Heart right ventricle (tissue), 16 donors: ENCODE data around the gene IRF5. TPM values are rescaled to one million over a fixed set of nuclear protein-coding genes. Genes with fewer than 3 reads are reported as not detected.

Experiments
- ATAC-seq, 8 donors: fragments of 200-7000 bp; cut with Tn5 transposase; one replicate each; pipeline ENCODE4 v1.9.1; 2020; ENCODE audit warnings: mild to moderate bottlenecking in 8 of 8, moderate library complexity in 8 of 8, moderate number of reproducible peaks in 1 of 8
- DNase-seq, 2 donors: peaks; one replicate each; pipeline ENCODE4 v3.0.0-alpha.2; 2020
- H3K27ac ChIP-seq, 10 donors: fragments of 200-600 bp; sonication (generic) in 2 of 10; one replicate each; pipeline versions ENCODE4 v1.5.0 to v1.8.0; 2020 to 2022; ENCODE audit warnings: mild to moderate bottlenecking in 3 of 10
- H3K27me3 ChIP-seq, 7 donors: fragments of 200-600 bp; one replicate each; pipeline ENCODE4 v1.8.0; 2021 to 2022; ENCODE audit warnings: mild to moderate bottlenecking in 2 of 7
- H3K36me3 ChIP-seq, 9 donors: fragments of 200-600 bp; sonication (generic) in 1 of 9; one replicate each; pipeline versions ENCODE4 v1.5.0 to v1.8.0; 2020 to 2022; ENCODE audit warnings: mild to moderate bottlenecking in 2 of 9
- H3K4me1 ChIP-seq, 9 donors: fragments of 200-600 bp; sonication (generic) in 1 of 9; one replicate each; pipeline versions ENCODE4 v1.5.0 to v1.8.0; 2020 to 2022; ENCODE audit warnings: mild to moderate bottlenecking in 4 of 9
- H3K4me3 ChIP-seq, 10 donors: fragments of 200-600 bp; sonication (generic) in 2 of 10; one replicate each; pipeline versions ENCODE4 v1.5.0 to v1.8.0; 2020 to 2022; ENCODE audit warnings: mild to moderate bottlenecking in 7 of 10, moderate library complexity in 2 of 10
- H3K9me3 ChIP-seq, 11 donors: fragments of 200-600 bp in 10 of 11; sonication (generic) in 2 of 11; one replicate each; pipeline versions ENCODE4 v1.5.0 to v1.8.0; 2013 to 2022; ENCODE audit warnings: mild to moderate bottlenecking in 2 of 11, control low read depth in 1 of 11, moderate library complexity in 1 of 11
- CTCF ChIP-seq, 9 donors: fragments of 200-600 bp; sonication (generic) in 2 of 9; IDR thresholded peaks; one replicate each; pipeline versions ENCODE4 v1.5.0 to v1.8.0; 2021 to 2022; ENCODE audit warnings: antibody characterized with exemption in 9 of 9, mild to moderate bottlenecking in 5 of 9, moderate library complexity in 1 of 9
- WGBS, 2 donors: extraction: QIAGEN DNeasy Blood & Tissue Kit; methylation state at CpG; one replicate each; pipeline ENCODE4 v1.1.7; 2013; ENCODE audit warnings: inconsistent platforms in 1 of 2; 5-methylcytosine and 5-hydroxymethylcytosine counted together
- intact Hi-C, 10 donors: fragments of 100-400 bp; cut with DNase I; formaldehyde crosslinking; loops; one replicate each; pipeline versions ENCODE4 v1.11.1 to v1.14.2; 2022
- polyA plus RNA-seq, 2 donors: library from polyadenylated mRNA; stranded (reverse); fragments of 200-250 nt; gene quantifications; one replicate each; pipeline ENCODE4 v1.2.3, GENCODE V29; 2013
- total RNA-seq, 10 donors: library from RNA; stranded (reverse); fragmentation: NEBNext Ultra II Directional in 3 of 10; extraction: Animal tissue kit (Norgen Biotek cat#: 25700) in 3 of 10; gene quantifications; one replicate each; pipeline versions ENCODE4 v1.2.1 to v1.2.4, GENCODE V29; 2021 to 2023
- donor health status: Arrhythmogenic right ventricular cardiomyopathy.
- donor health status: ischemic (EF 13 %, LVEDD 7.1; RV severe dilation, severe dysfunction).
- donor health status: healthy with polysubstance abuse.
- donor health status: DM: no; HTN: yes; CAD: no.
- donor health status: DM: no; HTN: no; CAD: no.
- donor health status: ischemic (EF 25% LVEDD 6.9; RV normal size, moderate dysfunction).
- donor health status: ischemic (EF 25% LVEDD 5.7; RV mildly dilated, moderate dysfunction).
- donor health status: healthy.
- donor health status: DM: yes; HTN: yes; CAD: no.
- donor health status: Ischemic cardiomyopathy.
- donor health status: ischemic (EF 35%, LVEDD 5.7; RV mildly dilated, moderate dysfunction).
- donor health status: nonischemic (EF 11% LVEDD 7.7; RV severe dilation, severe dysfunction).
- donor health status: DM: yes; HTN: yes; CAD: no.
- donor health status: PGD.
- donor health status: ischemic (EF 29% LVEDD 5.4; RV normal size, mild dysfunction).
- donor health status: nonischemic (EF 23%, LVEDD 6.1; RV moderate dilation, normal function).

Gene IRF5
- total and polyA plus RNA-seq, 12 donors, result 0.46 to 6.6 (median 1.5) TPM

DNA sequence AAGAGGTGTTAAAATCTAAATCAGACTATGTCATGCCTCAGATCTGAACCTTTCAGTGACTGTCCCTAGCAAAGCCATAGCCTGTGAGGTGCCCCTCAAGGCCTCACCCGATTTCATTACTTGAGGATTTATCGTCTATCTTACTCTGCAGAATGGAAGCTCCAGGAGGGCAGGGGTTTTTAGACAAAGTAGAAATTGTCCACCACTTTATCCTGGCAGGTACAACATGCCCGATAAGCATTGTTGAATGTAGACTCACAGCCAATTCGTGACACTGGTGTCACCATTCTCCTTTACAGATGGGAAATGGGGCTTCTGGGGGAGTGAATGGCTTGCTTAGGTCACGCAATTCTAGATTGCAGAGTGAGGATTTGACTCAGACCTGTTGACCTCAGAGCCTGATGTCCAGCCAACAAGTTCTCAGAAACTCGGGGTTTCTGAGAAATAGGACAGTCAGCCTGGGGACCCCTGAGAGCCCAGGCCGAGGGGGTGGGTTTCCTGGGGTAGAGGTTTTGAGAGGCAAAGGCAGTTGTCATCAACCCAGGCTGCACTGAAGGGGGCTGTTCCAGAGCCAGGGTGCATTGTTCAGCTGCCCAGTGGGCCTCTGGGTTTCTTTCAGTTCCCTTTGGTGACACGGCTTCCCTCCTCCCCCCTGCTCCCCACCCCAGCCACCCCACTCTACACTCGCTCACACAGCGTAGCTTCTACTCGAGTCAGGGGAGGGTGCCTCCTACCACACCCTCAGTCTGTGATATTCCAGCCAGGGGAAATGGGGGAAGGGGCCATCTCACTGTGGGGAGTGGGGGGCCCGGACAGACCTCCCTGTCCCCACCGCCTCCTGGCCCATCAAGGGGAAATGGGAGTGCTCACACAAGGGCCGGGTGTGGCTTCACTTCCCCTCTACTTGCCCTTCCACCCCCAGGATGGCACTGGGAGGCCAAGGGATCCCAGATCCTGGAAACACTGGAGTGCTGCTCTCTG, 3.1 kb upstream of the IRF5 start:
- 67 to 70% methylated on average over 14 of the region's 14 CpGs for WGBS, 2 donors
- H3K27me3 ChIP-seq, result peaks cover 0 to 72% (median 40%) of the 10 kb centered on the region in 7 donors
- H3K27ac ChIP-seq, result peak overlapping the region in 2 of 10 donors; percentile 15 to 81
- H3K4me1 ChIP-seq, result peaks cover 0 to 60% (median 13%) of the 10 kb centered on the region in 9 donors
- no peak for TF ChIP-seq CTCF (IDR thresholded peaks at IDR 0.05)
- ATAC-seq (peak in 4 of 8 donors; percentile 19 to 39 (median 31)), DNase-seq (no peak)
- H3K4me3 ChIP-seq, result no peak overlapping the region
- no peaks in the 10 kb centered on the region for H3K9me3 ChIP-seq
- intact Hi-C loops, result no loop called here
- no peaks in the 10 kb centered on the region for H3K36me3 ChIP-seq

- WGBS, 2 donors, result 30 to 34% methylated on average over 6 of the region's 6 CpGs
- DNase-seq (no peak), ATAC-seq (no peak)
- peaks cover 0 to 76% (median 41%) of the 10 kb centered on the region in 7 donors for H3K27me3 ChIP-seq
- peaks cover 0 to 63% (median 13%) of the 10 kb centered on the region in 9 donors for H3K4me1 ChIP-seq
- H3K36me3 ChIP-seq, result no peaks in the 10 kb centered on the region
- H3K27ac ChIP-seq, result peak overlapping the region in 2 of 10 donors; percentile 15 to 81
- intact Hi-C loops, result no loop called here
- TF ChIP-seq CTCF (IDR thresholded peaks at IDR 0.05), result no peak
- no peak overlapping the region for H3K4me3 ChIP-seq
- H3K9me3 ChIP-seq, result no peaks in the 10 kb centered on the region
Measured at GRCh38 chr7:128935342-128935730, 2.4 kb upstream of the IRF5 start.

- ATAC-seq (no peak), DNase-seq (no peak)
- Histone ChIP-seq H3K9me3 (no peaks in the 10 kb centered on the region), H3K27ac (no peak overlapping the region), H3K4me3 (no peak overlapping the region), H3K4me1 (peaks cover 0 to 72% (median 13%) of the 10 kb centered on the region in 9 donors), H3K27me3 (peaks cover 0 to 87% (median 50%) of the 10 kb centered on the region in 7 donors), H3K36me3 (no peaks in the 10 kb centered on the region)
- no peak for TF ChIP-seq CTCF (IDR thresholded peaks at IDR 0.05)
- WGBS, 2 donors, result 80 to 81% methylated on average over 4 of the region's 4 CpGs
- intact Hi-C loops, result no loop called here
Measured at GRCh38 chr7:128936798-128937197, 929 bp upstream of the IRF5 start.

GRCh38 chr7:128937271-128937646, 468 bp upstream of the IRF5 start:
- 44 to 61% methylated on average over 17 of the region's 17 CpGs for WGBS, 2 donors
- intact Hi-C loops, result no loop called here
- H3K27ac ChIP-seq, result peak overlapping the region in 2 of 10 donors; percentile 26 to 89
- peak overlapping the region in 8 of 10 donors; percentile 41 to 77 (median 56) for H3K4me3 ChIP-seq
- peaks cover 0 to 1% (median 0%) of the 10 kb centered on the region in 9 donors for H3K36me3 ChIP-seq
- H3K9me3 ChIP-seq, result no peaks in the 10 kb centered on the region
- no peak for DNase-seq
- ATAC-seq, result no peak
- no peak for TF ChIP-seq CTCF (IDR thresholded peaks at IDR 0.05)
- peaks cover 0 to 75% (median 13%) of the 10 kb centered on the region in 9 donors for H3K4me1 ChIP-seq
- peaks cover 0 to 88% (median 50%) of the 10 kb centered on the region in 7 donors for H3K27me3 ChIP-seq
